K562 (cell line): ENCODE data around the gene ABHD16B. TPM values are rescaled to one million over a fixed set of nuclear protein-coding genes. Genes with fewer than 3 reads are reported as not detected.
A peak's percentile ranks its signal among the peaks of the same experiment; 100 is the strongest.

Experiments used
- ATAC-seq: fragments of 200-7000 bp; cut with Tn5 transposase; 3 replicates; pipeline ENCODE4 v1.9.1; 2020; ENCODE audit warnings: moderate library complexity
- BruUV-seq: library from RNA; stranded (reverse); fragments of 400-500 nt; replicated peaks from 2 replicates; lab custom pipeline; 2021; lab: Mats Ljungman, UMichigan
- CTCF ChIA-PET: fragments of 300-600 bp; formaldehyde crosslinking; extraction: SDS; loops from one replicate; lab custom pipeline; 2021; ENCODE audit warnings: low intra/inter-chr PET ratio; lab: Yijun Ruan, JAX
- POLR2A ChIA-PET: fragments of 300-600, 350-650 bp; sonication (Branson Sonifier 250); formaldehyde crosslinking; extraction: SDS; loops from one replicate; lab custom pipeline; 2021; ENCODE audit warnings: antibody characterized with exemption, inconsistent platforms; lab: Yijun Ruan, JAX
- DNase-seq, 4 experiments: peaks; one replicate each; pipeline versions ENCODE4 v3.0.0 to v3.0.0-alpha.2; 2011 to 2018; ENCODE audit warnings: low spot score in 3 of 4, mixed read lengths in 3 of 4; ENCODE audit errors: extremely low read depth in 1 of 4
- FAIRE-seq: peaks from 2 replicates; lab custom pipeline; 2011; peaks lifted over from hg19 to GRCh38; lab: Jason Lieb, UNC
- H2AFZ ChIP-seq: 2 replicates; pipeline ENCODE4 v1.6.0; 2011; ENCODE audit warnings: low read depth, low read length, control low read depth, inconsistent platforms
- H3K27ac ChIP-seq: fragments of 200-600 bp; 3 replicates; pipeline ENCODE4 v1.8.0; 2011; ENCODE audit warnings: low read depth, mild to moderate bottlenecking, control low read depth, inconsistent platforms, low read length, moderate library complexity, mixed read lengths; ENCODE audit errors: extremely low read depth
- H3K27me3 ChIP-seq, 2 experiments: fragments of 300-600 bp in 1 of 2; 2 replicates in 1 of 2; 3 replicates in 1 of 2; pipeline versions ENCODE4 v1.6.0 to v1.8.0; 2011; ENCODE audit warnings: inconsistent platforms in 2 of 2, low read length in 2 of 2, mild to moderate bottlenecking in 1 of 2, mixed read lengths in 1 of 2, moderate library complexity in 1 of 2; ENCODE audit not compliant: control insufficient read depth in 2 of 2, insufficient read depth in 2 of 2
- H3K36me3 ChIP-seq: fragments of 300-600 bp; 3 replicates; pipeline ENCODE4 v1.8.0; 2011; ENCODE audit warnings: mild to moderate bottlenecking, low read length, inconsistent platforms; ENCODE audit not compliant: control insufficient read depth, insufficient read depth
- H3K4me1 ChIP-seq, 2 experiments: fragments of 200-600 bp in 1 of 2; replicated peaks in 1 of 2; 2 replicates in 1 of 2; 3 replicates in 1 of 2; pipeline versions ENCODE4 v1.5.1 to v1.8.0; 2011; ENCODE audit warnings: inconsistent platforms in 2 of 2, low read length in 2 of 2, mild to moderate bottlenecking in 1 of 2, mixed read lengths in 1 of 2, moderate library complexity in 1 of 2; ENCODE audit not compliant: control insufficient read depth in 2 of 2, insufficient read depth in 2 of 2
- H3K4me2 ChIP-seq: 2 replicates; pipeline ENCODE4 v1.6.1; 2011; ENCODE audit warnings: low read length, control low read depth, inconsistent platforms, mixed read lengths; ENCODE audit not compliant: insufficient read depth
- H3K4me3 ChIP-seq: fragments of 200-600 bp; sonication (generic), shearing (Covaris generic); 2 replicates; pipeline ENCODE4 v1.5.1; 2016; ENCODE audit warnings: control low read depth, inconsistent platforms
- H3K79me2 ChIP-seq: fragments of 200-600 bp; 3 replicates; pipeline ENCODE4 v1.8.0; 2011; ENCODE audit warnings: low read length, inconsistent platforms; ENCODE audit not compliant: control insufficient read depth, insufficient read depth
- H3K9ac ChIP-seq, 2 experiments: 2 replicates each; pipeline versions ENCODE4 v1.6.0 to v1.6.1; 2011; ENCODE audit warnings: low read depth in 2 of 2, low read length in 2 of 2, control low read depth in 1 of 2, inconsistent platforms in 1 of 2, mild to moderate bottlenecking in 1 of 2, mixed read lengths in 1 of 2; ENCODE audit not compliant: insufficient read depth in 1 of 2
- H3K9me1 ChIP-seq: one replicate; pipeline ENCODE4 v1.6.0; 2011; ENCODE audit warnings: inconsistent platforms, mild to moderate bottlenecking, low read length, moderate library complexity; ENCODE audit not compliant: control insufficient read depth, insufficient read depth
- H3K9me3 ChIP-seq: replicated peaks from 2 replicates; pipeline ENCODE4 v1.5.1; 2011; ENCODE audit warnings: low read depth, low read length, inconsistent platforms; ENCODE audit not compliant: control insufficient read depth, insufficient read depth
- H4K20me1 ChIP-seq: replicated peaks from 2 replicates; pipeline ENCODE4 v1.6.1; 2011; ENCODE audit warnings: low read length, inconsistent platforms, mixed read lengths; ENCODE audit not compliant: control insufficient read depth, insufficient read depth
- ADNP ChIP-seq: fragments of 200-800 bp; sonication (Bioruptor generic); IDR thresholded peaks from 2 replicates; pipeline ENCODE4 v1.6.1; 2016; ENCODE audit warnings: missing genetic modification characterization, missing compliant biosample characterization
- EGR1 ChIP-seq: fragments of 450-650 bp; conservative IDR thresholded peaks from 2 replicates; pipeline ENCODE4 v1.6.1; 2017; ENCODE audit warnings: mild to moderate bottlenecking
- FOXA3 ChIP-seq, 2 experiments: fragments of 450-650 bp in 1 of 2; sonication (generic) in 1 of 2; formaldehyde crosslinking; IDR thresholded peaks in 1 of 2; conservative IDR thresholded peaks in 1 of 2; 2 replicates each; pipeline versions ENCODE4 v1.4.0 to v1.8.0; 2020 to 2022; ENCODE audit warnings: mild to moderate bottlenecking in 2 of 2, missing genetic modification reagents in 1 of 2
- GABPA ChIP-seq: fragments of 200-800 bp; sonication (Bioruptor generic); conservative IDR thresholded peaks from 2 replicates; pipeline ENCODE4 v1.6.1; 2016; ENCODE audit warnings: low read depth, missing genetic modification characterization, missing compliant biosample characterization
- HDAC2 ChIP-seq: fragments of 450-650 bp; IDR thresholded peaks from 2 replicates; pipeline ENCODE4 v1.6.1; 2016; ENCODE audit warnings: mild to moderate bottlenecking
- KAT7 ChIP-seq: sonication (generic); formaldehyde crosslinking; IDR thresholded peaks from 2 replicates; pipeline ENCODE4 v1.8.0; 2022; ENCODE audit warnings: missing genetic modification reagents, mild to moderate bottlenecking, borderline replicate concordance
- MCM3 ChIP-seq: fragments of 450-650 bp; IDR thresholded peaks from 2 replicates; pipeline ENCODE4 v1.6.1; 2016
- PCBP1 ChIP-seq: fragments of 200-400 bp; formaldehyde crosslinking; IDR thresholded peaks from 2 replicates; pipeline ENCODE4 v1.6.1; 2018; ENCODE audit warnings: mild to moderate bottlenecking, low read depth, low read length; ENCODE audit not compliant: poor library complexity, severe bottlenecking
- RBBP5 ChIP-seq: fragments of 200-600 bp; sonication (generic); IDR thresholded peaks from 2 replicates; pipeline ENCODE4 v1.6.1; 2012; ENCODE audit warnings: borderline replicate concordance, mild to moderate bottlenecking, low read length, control low read depth, inconsistent platforms; ENCODE audit not compliant: insufficient read depth, poor library complexity, severe bottlenecking
- SPI1 ChIP-seq: IDR thresholded peaks from 2 replicates; pipeline ENCODE4 v1.6.1; 2011; ENCODE audit warnings: low read depth, low read length, control low read depth, borderline replicate concordance
- SRSF3 ChIP-seq: fragments of 200-400 bp; formaldehyde crosslinking; IDR thresholded peaks from 2 replicates; pipeline ENCODE4 v1.6.1; 2016; ENCODE audit warnings: mild to moderate bottlenecking, low read length, moderate library complexity; ENCODE audit not compliant: insufficient read depth
- TEAD4 ChIP-seq, 2 experiments: sonication (generic) in 1 of 2; formaldehyde crosslinking in 1 of 2; IDR thresholded peaks; 2 replicates each; pipeline versions ENCODE4 v1.6.1 to v1.8.0; 2012 to 2022; ENCODE audit warnings: borderline replicate concordance in 1 of 2, inconsistent platforms in 1 of 2, low read length in 1 of 2, mild to moderate bottlenecking in 1 of 2, missing genetic modification reagents in 1 of 2
- VEZF1 ChIP-seq: fragments of 200-800 bp; sonication (Bioruptor generic); IDR thresholded peaks from 2 replicates; pipeline ENCODE4 v1.6.1; 2017; ENCODE audit warnings: missing genetic modification characterization, missing compliant biosample characterization
- WHSC1 ChIP-seq: IDR thresholded peaks from one replicate; pipeline ENCODE4 v1.6.1; 2012; ENCODE audit warnings: low read length, control low read depth, inconsistent platforms
- ZBTB7A ChIP-seq: IDR thresholded peaks from 2 replicates; pipeline ENCODE4 v1.6.1; 2011; ENCODE audit warnings: low read depth, mild to moderate bottlenecking, low read length, moderate library complexity, borderline replicate concordance; ENCODE audit not compliant: control insufficient read depth
- ZKSCAN3 ChIP-seq: fragments of 250-450 bp; sonication (Bioruptor Pico); IDR thresholded peaks from 2 replicates; pipeline ENCODE4 v1.4.0; 2020
- ZNF143 ChIP-seq: sonication (generic); formaldehyde crosslinking; IDR thresholded peaks from 2 replicates; pipeline ENCODE4 v1.9.0; 2022; ENCODE audit warnings: mild to moderate bottlenecking, missing genetic modification reagents
- ZNF584 ChIP-seq: fragments of 200-800 bp; sonication (Bioruptor generic); IDR thresholded peaks from 2 replicates; pipeline ENCODE4 v1.6.1; 2016; ENCODE audit warnings: low read depth, mild to moderate bottlenecking, missing genetic modification characterization, missing compliant biosample characterization
- WGBS: fragments of 100-300 bp; shearing (Covaris generic); methylation state at CpG from one replicate; pipeline ENCODE4 v1.1.6; 2016; ENCODE audit warnings: low coverage, mixed read lengths; ENCODE audit not compliant: insufficient coverage; ENCODE audit errors: missing lambda C conversion rate; 5-methylcytosine and 5-hydroxymethylcytosine counted together
- in situ Hi-C: fragments of 300-500 bp; cut with MboI; formaldehyde crosslinking; loops from 4 replicates; pipeline ENCODE4 v1.15.0; 2018; ENCODE audit warnings: inconsistent platforms, mixed read lengths
- intact Hi-C: fragments of 100-400 bp; cut with micrococcal nuclease; formaldehyde crosslinking; loops from 2 replicates; pipeline ENCODE4 v1.14.2; 2022
- polyA plus RNA-seq, 8 experiments: library from polyadenylated mRNA; depleted of rRNA in 4 of 8; stranded (reverse) in 5 of 8; unstranded in 3 of 8; fragments of >200 nt; fragmentation: Nextera tagmentation in 2 of 8; fragmentation: Illumina TruSeq in 1 of 8; extraction: Ambion mirVana in 2 of 8; extraction: Trizol in 1 of 8; gene quantifications; 2 replicates each; pipeline versions ENCODE4 v1.2.1 to v1.2.3, GENCODE V29; 2011 to 2014; ENCODE audit warnings: inconsistent platforms in 1 of 8, missing spikeins in 1 of 8
- total RNA-seq, 7 experiments: library from RNA; depleted of rRNA in 6 of 7; stranded (reverse); fragments of >200 nt in 6 of 7; fragmentation: Illumina TruSeq in 2 of 7; extraction: Trizol in 2 of 7; gene quantifications; 2 replicates each; pipeline versions ENCODE4 v1.2.1 to v1.2.3, GENCODE V29; 2011 to 2021; ENCODE audit warnings: low replicate concordance in 1 of 7

ABHD16B gene
- total and polyA plus RNA-seq, 9 of the 15 experiments (the other 6 are each of a cell fraction or from before 2014, with no cell fraction given), result not detected

- TF ChIP-seq PCBP1 (no peak), WHSC1 (no peak), SRSF3 (no peak), FOXA3 (CRISPR knock-in tag; conservative IDR thresholded peaks at IDR 0.05 in 1 of 2, IDR thresholded peaks at IDR 0.05 in 1 of 2) (no peak)
These were observed 14.4 kb upstream of the ABHD16B start (continued) for GRCh38 chr20:63846888-63847236.

GRCh38 chr20:63847237-63848002 is 13.9 kb upstream of the ABHD16B start:
- ChIA-PET POLR2A (interaction anchor here (1.4 to 1.8 kb wide), 2 partner anchors 10 to 17 kb away, joined by 5 to 6 read pairs; partner anchors contain the start of gene TPD52L2), CTCF (no interaction called here)
- Histone ChIP-seq H3K4me1 (peaks cover 24 to 65% of the 10 kb centered on the region in 2 experiments), H3K4me2 (peak overlapping the region; percentile 64), H3K27ac (peak overlapping the region; percentile 75), H3K9ac (peak overlapping the region; percentile 61 to 88), H3K9me3 (no peaks in the 10 kb centered on the region), H3K36me3 (no peaks in the 10 kb centered on the region), H2AFZ (peak overlapping the region; percentile 93), H3K79me2 (no peaks in the 10 kb centered on the region; the same call in 2 of the 3 replicates), H3K27me3 (no peaks in the 10 kb centered on the region), H3K9me1 (peaks cover 2% of the 10 kb centered on the region), H3K4me3 (no peak overlapping the region; the same call in 1 of the 2 replicates), H4K20me1 (no peaks in the 10 kb centered on the region)
- ATAC-seq, result peak; percentile 45
- in situ Hi-C loops (no loop called here), intact Hi-C loops (no loop called here)
- DNase-seq, result peak; percentile 62 to 73 (median 68)
- 44% methylated on average over 11 of the region's 16 CpGs for WGBS
- BruUV-seq, result no TSS peak
- peak; percentile 97 for FAIRE-seq
- TF ChIP-seq ZBTB7A (peak; percentile 76), RBBP5 (peak; percentile 34), MCM3 (no peak), ZKSCAN3 (CRISPR knock-in tag) (no peak), GABPA (peak; percentile 36), TEAD4 (IDR thresholded peaks at IDR 0.05; ENCODE audit: low read length) (no peak), TEAD4 (CRISPR knock-in tag; IDR thresholded peaks at IDR 0.05; ENCODE audit: borderline replicate concordance) (no peak), SPI1 (peak; percentile 76), ZNF143 (CRISPR knock-in tag) (0 out of 2 replicates have a peak, but pooled peaks have one; percentile 18), ZNF584 (0 out of 2 replicates have a peak, but pooled peaks have one; percentile 34), HDAC2 (no peak), KAT7 (0 out of 2 replicates have a peak, but pooled peaks have one; percentile 58), EGR1 (peak; percentile 66), ADNP (peak; percentile 40; the same call in 1 of the 2 replicates), VEZF1 (peak; percentile 67)
